Smooth muscle cell (in vitro differentiated cells): ENCODE data around the gene VAT1L. TPM values are rescaled to one million over a fixed set of nuclear protein-coding genes. Genes with fewer than 3 reads are reported as not detected.

Experiments used
- DNase-seq: peaks from one replicate; lab custom pipeline; 2025; ENCODE audit not compliant: unreplicated experiment; lab: John Stamatoyannopoulos, UW
- H2AFZ ChIP-seq: fragments of 200-600 bp; sonication (generic); 2 replicates; pipeline ENCODE4 v1.6.0; 2016; ENCODE audit warnings: antibody characterized with exemption, low read depth, mild to moderate bottlenecking
- H3F3A ChIP-seq: fragments of 200-600 bp; sonication (generic); 2 replicates; pipeline ENCODE4 v1.6.0; 2017; ENCODE audit warnings: antibody characterized with exemption, low read depth
- H3K27ac ChIP-seq: fragments of 200-600 bp; sonication (generic); 2 replicates; pipeline ENCODE4 v1.5.1; 2016; ENCODE audit warnings: low read depth, mild to moderate bottlenecking
- H3K27me3 ChIP-seq: fragments of 200-600 bp; sonication (generic); 2 replicates; pipeline ENCODE4 v1.6.1; 2016; ENCODE audit warnings: low read depth, mild to moderate bottlenecking
- H3K36me3 ChIP-seq: fragments of 200-600 bp; sonication (generic); 2 replicates; pipeline ENCODE4 v1.5.1; 2016; ENCODE audit warnings: low read depth
- H3K4me1 ChIP-seq: fragments of 200-600 bp; sonication (generic); 2 replicates; pipeline ENCODE4 v1.5.1; 2016; ENCODE audit warnings: low read depth
- H3K4me2 ChIP-seq: fragments of 200-600 bp; sonication (generic); 2 replicates; pipeline ENCODE4 v1.6.0; 2016; ENCODE audit warnings: mild to moderate bottlenecking
- H3K4me3 ChIP-seq: fragments of 200-600 bp; sonication (generic); 2 replicates; pipeline ENCODE4 v1.5.1; 2016; ENCODE audit warnings: mild to moderate bottlenecking
- H3K79me2 ChIP-seq: fragments of 200-600 bp; sonication (generic); 2 replicates; pipeline ENCODE4 v1.6.0; 2016; ENCODE audit warnings: low read depth, mild to moderate bottlenecking
- H3K9ac ChIP-seq: fragments of 200-600 bp; sonication (generic); 2 replicates; pipeline ENCODE4 v1.6.0; 2016; ENCODE audit warnings: low read depth
- H3K9me3 ChIP-seq: fragments of 200-600 bp; sonication (generic); replicated peaks from 2 replicates; pipeline ENCODE4 v1.5.1; 2016; ENCODE audit warnings: low read depth
- H4K20me1 ChIP-seq: fragments of 200-600 bp; sonication (generic); 2 replicates; pipeline ENCODE4 v1.6.0; 2016; ENCODE audit warnings: low read depth
- CTCF ChIP-seq: fragments of 200-600 bp; sonication (generic); IDR thresholded peaks from 2 replicates; pipeline ENCODE4 v1.5.1; 2017; ENCODE audit warnings: borderline replicate concordance, mild to moderate bottlenecking, antibody characterized with exemption; ENCODE audit not compliant: insufficient read depth, poor library complexity, severe bottlenecking
- WGBS: methylation state at CpG from one replicate; pipeline ENCODE4 v1.1.7; 2016; ENCODE audit warnings: low lambda C conversion rate; 5-methylcytosine and 5-hydroxymethylcytosine counted together
- polyA plus RNA-seq: library from polyadenylated mRNA; unstranded; fragments of >200 nt; fragmentation: Nextera tagmentation; extraction: Ambion mirVana; gene quantifications from 2 replicates; pipeline ENCODE4 v1.2.1, GENCODE V29; 2016
- total RNA-seq: library from RNA; depleted of rRNA; stranded (reverse); fragments of >200 nt; gene quantifications from 2 replicates; pipeline ENCODE4 v1.2.3, GENCODE V29; 2014

Gene VAT1L
- total and polyA plus RNA-seq, 2 experiments from 2014 or later = 4.0 to 5.4 TPM

GRCh38 chr16:77841502-77841763, 53.1 kb downstream of the VAT1L start:
- TF ChIP-seq CTCF = no peak
- no peaks in the 10 kb centered on the region for H3K27me3 ChIP-seq
- H3K36me3 ChIP-seq = no peaks in the 10 kb centered on the region
- H3K9ac ChIP-seq = no peak overlapping the region
- H3K4me2 ChIP-seq = no peak overlapping the region
- no peaks in the 10 kb centered on the region for H3F3A ChIP-seq
- no peak overlapping the region for H3K27ac ChIP-seq
- H3K9me3 ChIP-seq = no peaks in the 10 kb centered on the region
- DNase-seq = no peak
- no peaks in the 10 kb centered on the region for H3K79me2 ChIP-seq
- no peaks in the 10 kb centered on the region for H4K20me1 ChIP-seq
- H3K4me1 ChIP-seq = peaks cover 26% of the 10 kb centered on the region
- H3K4me3 ChIP-seq = no peak overlapping the region
- H2AFZ ChIP-seq = no peak overlapping the region
- WGBS = 89% methylated on average over 3 of the region's 3 CpGs

- peaks cover 26% of the 10 kb centered on the region for H3K4me1 ChIP-seq
- no peaks in the 10 kb centered on the region for H3F3A ChIP-seq
- H3K9me3 ChIP-seq = no peaks in the 10 kb centered on the region
- no peak for TF ChIP-seq CTCF
- no peak overlapping the region for H3K27ac ChIP-seq
- H3K4me3 ChIP-seq = no peak overlapping the region
- no peaks in the 10 kb centered on the region for H4K20me1 ChIP-seq
- DNase-seq = no peak
- H3K79me2 ChIP-seq = no peaks in the 10 kb centered on the region
- 96% methylated on average over 3 of the region's 3 CpGs for WGBS
- no peak overlapping the region for H3K9ac ChIP-seq
- no peak overlapping the region for H3K4me2 ChIP-seq
- H3K27me3 ChIP-seq = no peaks in the 10 kb centered on the region
- no peaks in the 10 kb centered on the region for H3K36me3 ChIP-seq
- no peak overlapping the region for H2AFZ ChIP-seq
These were observed 54.1 kb downstream of the VAT1L start for GRCh38 chr16:77842468-77842867.

GRCh38 chr16:77843405-77843804, 55.0 kb downstream of the VAT1L start:
- H3K36me3 ChIP-seq = no peaks in the 10 kb centered on the region
- no peak overlapping the region for H3K4me2 ChIP-seq
- H3K27me3 ChIP-seq = no peaks in the 10 kb centered on the region
- no peaks in the 10 kb centered on the region for H4K20me1 ChIP-seq
- H3K79me2 ChIP-seq = no peaks in the 10 kb centered on the region
- H3K4me3 ChIP-seq = no peak overlapping the region
- no peak for TF ChIP-seq CTCF
- H3K9ac ChIP-seq = no peak overlapping the region
- H3K27ac ChIP-seq = no peak overlapping the region
- H3K4me1 ChIP-seq = peaks cover 26% of the 10 kb centered on the region
- 27% methylated on average over 3 of the region's 3 CpGs for WGBS
- no peak overlapping the region for H2AFZ ChIP-seq
- DNase-seq = no peak
- H3K9me3 ChIP-seq = no peaks in the 10 kb centered on the region
- H3F3A ChIP-seq = no peaks in the 10 kb centered on the region

GRCh38 chr16:77844801-77845200, 56.4 kb downstream of the VAT1L start:
- WGBS = 66% methylated on average over 4 of the region's 4 CpGs

More at GRCh38 chr16:77844801-77845200, 56.4 kb downstream of the VAT1L start:
- Histone ChIP-seq H2AFZ (no peak overlapping the region), H3K27ac (no peak overlapping the region), H3K4me2 (no peak overlapping the region), H3K27me3 (no peaks in the 10 kb centered on the region), H3K4me3 (no peak overlapping the region), H3K9me3 (no peaks in the 10 kb centered on the region), H3K9ac (no peak overlapping the region), H3F3A (no peaks in the 10 kb centered on the region), H3K79me2 (no peaks in the 10 kb centered on the region), H3K36me3 (no peaks in the 10 kb centered on the region), H3K4me1 (peaks cover 26% of the 10 kb centered on the region), H4K20me1 (no peaks in the 10 kb centered on the region)
- no peak for DNase-seq
- no peak for TF ChIP-seq CTCF
